GM04504 (cell line): ENCODE measurements around the gene TRAPPC12.
"Not testable (repeated sequence)": the region's sequence is repeated elsewhere in the genome, so short reads cannot be mapped to it uniquely, and the experiment has no call there.

Source experiments
- DNase-seq: peaks from one replicate; pipeline ENCODE4 v3.0.0-alpha.2; 2012; ENCODE audit warnings: low read depth

Gene TRAPPC12

DNA sequence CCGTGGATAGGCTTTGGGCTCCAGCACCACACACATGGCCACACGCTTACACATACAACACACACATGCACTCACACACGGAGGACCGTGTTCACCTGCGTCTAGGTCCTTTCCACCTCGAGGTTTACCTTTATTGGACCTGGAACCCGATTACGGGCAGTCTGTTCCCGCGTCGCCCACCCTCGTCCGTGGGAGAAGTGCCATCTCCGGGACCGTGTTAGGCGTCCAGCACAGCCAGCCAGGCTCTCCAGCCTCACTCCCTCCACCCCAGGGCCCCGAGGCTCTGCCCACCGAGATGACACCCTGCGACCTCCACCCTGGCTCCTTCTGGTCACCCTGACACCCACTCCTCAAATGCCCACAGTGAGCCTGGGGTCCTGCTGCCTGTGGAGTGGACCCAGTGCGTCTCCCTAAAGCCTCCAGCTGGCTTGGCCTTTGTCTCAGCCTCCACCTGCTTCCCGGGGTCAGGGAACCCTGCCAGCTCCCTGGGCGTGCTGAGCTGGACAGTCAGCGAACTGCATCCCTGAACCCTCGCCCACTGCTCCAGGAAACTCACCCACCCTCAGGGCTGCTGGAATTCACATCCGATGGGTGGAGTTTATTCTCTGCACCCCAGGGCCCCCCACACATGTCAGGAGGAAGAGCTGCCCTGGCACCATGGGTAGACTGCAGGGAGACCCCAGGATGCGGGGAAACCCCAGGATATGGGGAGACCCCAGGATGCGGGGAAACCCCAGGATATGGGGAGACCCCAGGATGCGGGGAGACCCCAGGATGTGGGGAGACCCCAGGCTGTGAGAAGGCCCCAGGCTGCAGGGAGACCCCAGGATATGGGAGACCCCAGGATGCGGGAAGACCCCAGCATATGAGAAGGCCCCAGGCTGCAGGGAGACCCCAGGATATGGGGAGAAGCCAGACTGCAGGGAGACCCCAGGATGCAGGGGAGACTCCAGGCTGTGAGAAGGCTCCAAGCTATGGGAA, 106.8 kb downstream of the TRAPPC12 start:
- no peak for DNase-seq

DNA sequence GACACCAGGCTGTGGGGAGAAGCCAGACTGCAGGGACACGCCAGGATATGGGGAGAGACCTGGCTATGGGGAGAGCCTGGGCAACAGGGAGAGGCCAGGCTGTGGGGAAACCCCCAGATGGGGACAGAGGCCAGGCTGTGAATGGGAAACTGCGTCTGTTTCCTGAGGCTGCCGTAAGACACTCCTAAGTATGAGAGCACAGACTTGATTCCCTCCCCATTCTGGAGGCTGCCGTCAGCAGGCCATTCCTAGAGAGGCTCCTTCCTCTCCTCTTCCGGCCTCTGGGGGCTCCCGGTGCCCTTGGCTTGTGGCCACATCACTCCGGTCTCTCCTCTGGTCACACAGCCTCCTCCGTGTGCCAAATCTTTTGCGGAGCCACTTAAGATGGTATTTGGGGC, 107.5 kb downstream of the TRAPPC12 start:
- no peak for DNase-seq

DNA sequence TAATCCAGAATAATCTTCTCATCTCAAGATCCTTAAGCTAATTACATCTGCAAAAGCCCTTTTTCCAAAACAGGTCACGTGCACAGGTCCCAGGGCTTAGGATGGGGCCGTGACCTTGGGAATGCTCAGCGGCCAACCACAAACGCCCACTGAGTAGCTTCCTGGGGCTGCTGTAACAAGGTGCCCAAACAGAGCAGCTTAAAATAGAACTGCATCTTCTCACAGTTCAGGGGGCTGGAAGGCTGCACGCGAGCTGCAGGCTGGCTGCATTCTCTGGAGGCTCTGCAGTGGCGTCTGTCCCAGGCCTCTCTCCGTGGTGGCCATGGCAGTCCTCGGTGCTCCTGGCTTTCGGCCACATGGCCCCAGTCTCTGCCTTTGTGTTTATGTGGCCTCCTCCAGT, 107.9 kb downstream of the TRAPPC12 start:
- DNase-seq = no peak

DNA sequence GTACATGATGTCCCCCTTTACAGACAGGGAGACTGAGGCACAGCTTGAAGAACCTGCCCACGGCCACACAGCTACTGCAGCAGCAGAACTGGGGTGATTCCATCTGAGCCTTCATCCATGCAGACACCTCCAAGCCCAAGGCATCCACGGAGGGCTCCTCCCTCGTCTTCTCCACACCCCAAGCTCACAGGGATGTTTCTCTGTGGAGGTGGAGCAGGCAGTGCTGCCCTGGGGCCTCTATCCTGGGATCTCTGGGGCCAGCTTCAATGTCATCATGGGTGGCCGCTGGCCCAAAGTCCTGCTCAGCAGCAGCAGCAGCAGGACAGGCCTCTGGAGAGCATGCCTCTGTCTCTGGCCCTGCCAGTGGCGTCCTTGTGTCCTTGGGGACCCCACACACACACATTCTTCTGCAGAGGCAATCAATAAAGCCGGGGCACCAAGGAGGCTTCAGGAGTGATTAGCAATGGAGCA, 108.6 kb downstream of the TRAPPC12 start:
- no peak for DNase-seq

DNA sequence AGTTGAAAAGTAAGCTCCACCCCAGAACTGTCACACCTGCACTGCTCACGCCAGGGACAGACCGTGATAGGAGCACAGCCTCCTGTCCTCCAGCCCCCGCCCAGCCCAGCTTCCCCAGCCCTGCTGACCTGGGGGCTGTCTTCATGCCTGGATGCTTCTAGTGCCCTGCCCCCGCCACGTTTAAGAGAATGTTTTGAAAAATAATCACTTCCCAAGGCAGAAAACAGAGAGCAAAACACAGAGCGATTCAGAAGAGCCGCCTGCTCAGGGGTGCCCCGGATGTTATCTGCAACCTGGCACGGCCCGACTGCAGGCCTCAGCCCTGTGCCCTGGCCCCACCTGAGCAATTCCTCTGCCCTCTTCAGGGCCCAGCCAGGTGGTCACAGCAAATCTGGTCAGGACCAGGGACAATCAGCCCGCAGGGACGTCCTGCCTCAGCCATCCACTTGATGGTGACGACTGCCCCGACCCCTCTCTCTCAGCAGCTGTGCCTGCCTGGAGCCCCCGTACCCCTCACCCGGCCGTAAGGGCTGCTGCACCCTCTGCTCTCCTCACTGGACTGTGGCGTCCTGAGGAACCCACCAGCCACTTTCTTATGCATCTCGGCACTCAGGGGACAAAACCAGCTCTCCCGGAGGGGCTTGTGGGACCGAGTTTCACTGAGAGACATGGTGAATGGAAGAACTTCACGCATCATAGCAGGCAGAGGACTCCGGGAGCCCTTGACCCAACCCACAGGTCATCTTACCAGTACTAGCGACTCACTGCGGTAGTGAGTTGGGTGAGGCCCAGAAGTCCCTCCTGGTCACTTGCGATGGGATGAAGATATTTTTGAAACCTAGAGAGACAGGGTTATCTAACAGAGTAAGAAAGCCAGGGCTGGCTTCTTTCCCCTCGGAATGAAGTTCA, 109.6 kb downstream of the TRAPPC12 start:
- no peak for DNase-seq

DNA sequence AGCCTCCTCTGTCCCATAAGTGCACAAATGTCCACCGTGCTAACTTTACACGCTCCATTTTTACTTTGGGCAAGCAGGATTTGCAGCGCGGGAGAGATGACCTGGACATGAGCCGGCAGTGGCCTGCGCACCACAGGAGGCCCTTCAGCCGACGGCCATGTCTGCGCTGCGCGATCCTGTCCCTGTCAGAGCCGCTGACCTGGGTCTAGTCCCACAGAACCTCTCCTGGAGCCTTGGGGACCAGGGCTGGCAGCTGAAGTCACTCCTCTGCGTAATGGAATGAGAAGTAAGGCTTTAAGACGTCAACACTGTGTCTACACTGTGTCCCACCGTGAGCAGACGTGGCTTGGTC, 110.2 kb downstream of the TRAPPC12 start:
- no peak for DNase-seq

DNA sequence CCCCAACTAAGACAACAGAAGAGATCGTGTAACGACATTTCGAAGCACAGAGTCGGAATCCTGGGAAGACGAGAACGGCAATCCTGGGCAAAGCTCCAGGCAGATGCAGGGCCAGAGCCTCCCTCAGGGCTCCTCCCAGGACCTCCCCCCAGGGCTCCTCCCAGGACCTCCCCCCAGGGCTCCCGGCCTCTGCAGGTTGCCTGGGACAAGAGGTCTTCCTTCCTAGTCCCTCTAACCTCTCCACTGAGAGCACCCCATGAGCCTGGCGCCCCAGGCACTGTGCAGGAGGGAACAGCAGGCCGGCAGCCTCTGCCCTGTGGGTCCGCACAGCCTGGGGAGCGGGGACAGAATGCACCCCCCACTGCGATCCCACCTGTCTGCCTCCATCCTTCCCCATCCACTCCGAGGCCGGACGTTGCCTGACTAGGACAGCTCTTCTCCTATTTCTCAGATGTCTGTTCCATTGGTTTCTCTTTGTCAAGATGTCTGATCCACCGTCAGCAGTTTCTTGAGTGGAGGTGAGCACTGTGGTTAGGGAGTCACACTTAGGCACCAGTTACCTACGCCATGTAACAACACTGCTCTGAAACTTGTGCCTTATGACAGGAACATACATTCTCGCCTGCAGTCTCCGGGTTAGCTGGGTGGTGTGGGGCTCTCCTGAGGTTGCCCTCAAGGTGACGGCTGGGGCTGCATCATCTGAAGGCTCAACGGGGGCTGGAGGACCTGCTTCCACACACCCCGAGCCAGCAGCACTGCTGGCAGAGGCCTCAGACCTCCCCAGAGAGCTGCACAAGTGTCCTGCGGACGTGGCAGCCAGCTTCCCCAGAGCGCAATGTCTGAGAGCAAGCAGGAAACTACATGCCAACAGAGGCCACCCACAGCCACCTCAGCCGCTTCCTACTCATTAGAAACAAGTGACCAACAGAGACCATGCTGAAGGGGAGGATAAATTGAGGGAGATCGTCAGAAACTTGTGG, 111.0 kb downstream of the TRAPPC12 start:
- no peak for DNase-seq

DNA sequence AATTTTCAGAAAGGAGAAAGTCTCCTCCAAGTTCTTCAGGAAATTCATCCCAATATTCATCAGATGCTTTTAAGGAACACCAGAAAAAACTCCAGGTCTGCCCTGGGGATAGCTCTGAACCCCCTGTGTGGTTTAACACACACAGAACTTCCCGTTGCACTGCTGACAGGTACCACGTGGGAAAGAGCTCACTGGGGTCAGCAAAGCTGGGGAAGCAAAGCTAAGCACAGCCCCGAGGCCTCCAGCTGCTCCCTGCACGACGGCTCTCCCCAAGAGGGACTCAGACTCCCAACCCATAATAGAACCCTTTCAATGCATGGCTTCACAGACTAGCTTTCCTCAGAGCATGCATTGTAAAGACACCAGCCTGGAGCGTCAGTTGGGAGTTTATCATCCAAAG, 111.8 kb downstream of the TRAPPC12 start:
- no peak for DNase-seq

DNA sequence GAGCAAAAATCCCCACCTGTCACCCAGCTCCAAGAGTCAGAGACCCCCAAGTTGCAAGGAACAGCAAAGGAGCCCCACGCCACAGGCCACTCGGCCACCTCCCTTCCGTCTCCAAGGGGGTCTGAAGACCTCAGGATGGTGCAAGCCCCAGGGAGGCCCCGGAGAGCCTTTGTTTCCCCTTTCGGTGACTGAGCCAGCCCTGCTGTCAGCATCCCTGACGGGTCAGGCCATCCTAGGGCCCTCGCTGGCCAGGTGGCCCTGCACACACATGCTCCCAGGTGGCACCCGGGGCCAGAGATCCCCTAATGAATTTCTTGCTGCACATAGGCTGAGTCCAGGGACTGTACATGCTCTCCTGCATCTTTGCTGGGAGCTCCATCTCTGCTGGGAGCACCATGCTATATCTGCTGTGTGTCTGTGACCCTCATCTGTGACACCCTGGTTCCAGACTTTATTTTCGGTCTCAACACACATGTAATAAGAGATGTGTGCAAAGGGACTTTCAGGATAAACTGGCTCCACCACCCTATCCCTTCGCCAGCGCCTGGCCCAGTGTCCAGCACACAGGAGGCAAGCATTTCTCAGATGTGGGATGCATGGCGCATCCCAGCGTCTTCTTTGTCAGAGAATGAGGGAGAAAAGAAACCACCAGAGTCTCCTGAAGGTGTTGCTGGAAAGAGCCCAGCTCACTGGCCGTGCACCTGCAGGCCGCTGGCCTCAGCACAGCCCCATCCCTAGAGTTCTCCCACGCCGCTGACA, 112.4 kb downstream of the TRAPPC12 start:
- no peak for DNase-seq

DNA sequence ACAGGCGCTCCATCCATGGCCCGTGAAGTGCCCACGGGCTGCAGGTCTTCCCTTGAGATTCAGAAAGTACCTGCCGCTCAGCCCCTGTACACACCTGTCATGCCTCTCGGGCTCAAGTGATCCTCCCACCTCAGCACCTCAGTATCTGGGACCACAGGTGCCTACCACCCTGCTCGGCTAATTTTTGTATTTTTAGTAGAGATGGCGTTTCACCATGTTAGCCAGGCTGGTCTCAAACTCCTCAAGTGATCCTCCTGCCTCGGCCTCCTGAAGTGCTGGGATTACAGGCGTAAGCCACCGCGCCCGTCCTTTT, 112.9 kb downstream of the TRAPPC12 start:
- DNase-seq = not testable (repeated sequence)

DNA sequence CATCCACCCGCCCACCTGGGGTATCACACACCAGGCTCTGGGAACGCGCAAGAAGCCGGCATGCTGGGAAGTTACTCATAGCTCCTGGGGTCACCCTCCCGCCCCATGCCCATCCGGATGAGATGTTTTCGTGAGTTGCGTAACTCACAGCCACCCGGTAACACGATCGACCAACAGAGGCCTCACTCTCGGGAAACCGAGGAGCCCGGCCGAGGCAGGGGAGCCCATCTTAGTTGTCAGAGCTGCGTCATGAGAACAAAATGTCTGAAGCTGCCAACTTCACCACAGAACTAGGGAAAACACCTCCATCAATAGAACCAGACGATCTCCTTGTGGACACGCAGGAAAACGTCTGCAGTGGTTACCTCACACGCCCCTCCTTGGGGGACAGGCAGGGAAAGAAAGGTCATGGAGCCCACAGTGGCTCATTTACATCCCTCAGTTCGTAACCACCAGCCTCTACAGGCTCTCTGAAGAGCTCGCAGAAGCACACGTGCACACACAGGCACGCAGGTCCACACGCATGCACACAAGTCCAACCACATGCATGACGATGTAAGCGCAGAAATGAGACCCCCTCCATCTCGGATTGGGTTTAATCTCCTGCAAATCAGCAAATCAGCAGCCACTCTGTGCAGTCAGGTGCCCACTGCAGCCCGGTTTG, 113.6 kb downstream of the TRAPPC12 start:
- no peak for DNase-seq

DNA sequence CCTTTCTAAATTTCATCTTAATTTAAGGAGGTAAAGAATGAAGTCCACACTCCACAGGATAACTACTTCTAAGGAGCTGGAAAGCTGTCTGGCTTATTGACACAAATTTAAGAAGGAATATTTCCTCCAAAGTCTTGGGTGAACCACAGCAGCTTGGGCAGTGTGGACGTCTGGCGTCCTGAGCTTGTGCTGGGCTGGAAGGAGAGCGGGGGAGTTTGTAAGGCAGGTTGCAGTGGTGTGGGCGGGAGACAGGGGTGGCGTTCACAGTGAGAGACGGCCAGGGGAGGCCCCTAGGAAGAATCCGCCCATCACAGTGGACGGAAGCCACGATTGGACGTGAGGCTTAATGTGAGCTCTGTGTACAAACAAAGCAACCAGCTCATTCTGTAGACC, 114.1 kb downstream of the TRAPPC12 start:
- no peak for DNase-seq

DNA sequence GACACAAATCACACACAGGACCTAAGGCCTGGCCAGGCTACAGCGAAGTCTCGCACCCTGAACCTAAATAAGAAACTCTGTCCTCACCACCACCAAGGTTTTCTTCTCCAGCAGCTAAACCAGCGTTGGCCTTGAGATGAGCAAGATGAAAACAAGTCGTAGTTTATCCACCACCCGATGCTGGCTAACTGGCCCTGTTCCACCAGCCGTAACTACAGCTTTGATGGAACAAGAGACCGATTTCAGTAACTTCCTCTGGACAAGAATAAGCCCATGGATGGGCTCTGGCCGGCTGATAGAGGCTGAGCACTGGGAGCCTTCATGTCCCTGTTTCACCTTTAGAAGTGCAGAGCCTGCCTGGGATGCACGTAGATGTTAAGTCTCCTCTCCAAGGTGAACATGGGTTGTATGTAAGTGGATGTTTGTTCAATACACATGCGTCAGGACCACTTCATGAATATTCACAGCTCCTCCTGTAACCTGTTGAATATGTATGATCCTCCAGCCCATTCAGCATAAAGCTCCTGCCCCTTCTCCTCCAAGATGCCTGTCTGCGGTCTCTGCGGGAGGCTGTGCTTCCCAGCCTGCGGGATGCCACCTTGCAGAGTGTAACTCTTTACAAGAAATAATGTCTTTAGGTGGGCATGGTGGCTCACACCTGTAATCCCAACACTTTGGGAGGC, 115.6 kb downstream of the TRAPPC12 start:
- DNase-seq = no peak

DNA sequence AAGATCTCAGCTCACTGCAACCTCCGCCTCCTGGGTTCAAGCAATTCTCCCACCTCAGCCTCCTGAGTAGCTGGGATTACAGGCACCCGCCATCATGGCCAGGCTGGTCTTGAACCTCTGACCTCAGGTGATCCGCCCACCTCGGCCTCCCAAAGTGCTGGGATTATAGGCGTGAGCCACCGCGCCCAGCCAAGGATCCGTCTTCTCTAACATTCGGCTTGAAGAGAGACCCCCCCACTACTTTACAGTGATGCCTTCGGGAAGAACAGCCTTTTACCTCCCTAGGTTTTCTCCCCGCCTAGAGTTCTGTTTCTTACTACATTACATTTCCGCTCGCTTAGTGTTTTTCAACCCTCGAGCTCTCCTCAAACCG, 117.2 kb downstream of the TRAPPC12 start:
- DNase-seq = not testable (repeated sequence)

DNA sequence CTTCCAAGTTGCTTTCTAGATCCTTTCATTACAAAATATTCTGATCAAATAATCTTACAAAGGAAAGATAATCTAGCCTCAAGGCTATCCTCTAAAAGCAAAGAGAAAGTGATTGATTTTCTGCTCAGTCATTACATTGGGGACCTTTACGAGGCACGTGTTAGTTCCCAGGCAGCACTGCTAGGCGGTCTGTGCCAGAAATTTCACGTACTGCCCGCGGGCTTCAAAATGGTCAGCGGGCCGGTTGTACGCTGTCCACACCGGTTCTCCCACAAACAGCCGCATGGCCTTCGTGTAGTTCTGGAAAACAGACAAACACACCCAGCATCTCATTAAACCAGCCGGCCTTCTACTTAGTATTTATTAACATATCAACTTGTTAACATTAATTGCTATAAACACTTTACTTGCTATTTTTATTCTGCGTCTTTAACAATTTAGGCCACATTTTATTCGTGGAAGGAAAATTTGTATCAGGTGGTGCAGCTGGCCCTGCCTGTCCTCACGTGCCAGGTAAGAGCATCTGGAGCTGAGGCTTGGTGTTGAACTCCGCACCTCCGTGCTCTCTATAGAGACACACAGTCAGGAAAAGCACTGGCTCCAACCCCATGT, 119.4 kb downstream of the TRAPPC12 start:
- DNase-seq = no peak

DNA sequence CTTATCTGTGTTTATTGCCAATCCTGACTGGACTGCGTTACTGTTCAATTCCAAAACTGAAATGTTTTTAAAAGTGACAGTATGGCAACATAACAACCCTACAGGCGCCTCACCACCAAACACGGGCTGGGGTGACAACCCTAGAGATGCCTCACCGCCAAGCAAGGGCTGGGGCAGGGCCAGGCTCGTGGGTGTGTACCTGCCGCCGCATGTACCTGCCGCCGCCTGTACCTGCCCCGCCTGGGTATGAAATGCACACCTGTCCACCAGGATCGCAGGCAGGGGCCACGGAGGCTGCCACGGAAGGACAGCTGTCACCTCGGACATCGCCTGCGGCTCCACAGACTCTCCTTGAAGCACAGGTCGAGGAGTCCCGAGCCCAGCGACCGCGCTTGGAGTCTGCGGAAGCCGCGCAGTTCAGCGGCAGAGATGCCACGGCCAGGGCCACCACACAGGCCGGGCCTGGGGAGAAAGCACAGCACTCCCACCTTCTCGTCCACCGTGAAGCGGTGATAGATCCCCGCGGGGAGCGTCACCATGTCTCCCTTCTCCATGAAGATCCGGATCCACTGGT, 120.9 kb downstream of the TRAPPC12 start:
- DNase-seq = no peak

DNA sequence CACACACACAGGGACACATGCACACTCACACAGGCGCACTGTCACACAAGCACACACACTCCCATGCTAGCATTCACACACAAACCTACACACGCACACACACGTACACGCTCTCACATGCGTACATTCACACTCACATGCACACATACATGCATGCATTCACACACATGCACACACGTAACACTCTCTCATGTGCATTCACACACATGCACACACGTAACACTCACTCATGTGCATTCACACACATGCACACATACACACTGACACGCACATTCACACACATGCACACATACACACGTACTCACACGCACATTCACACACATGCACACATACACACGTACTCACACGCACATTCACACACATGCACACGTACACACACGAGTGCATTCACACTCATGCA, 123.6 kb downstream of the TRAPPC12 start:
- no peak for DNase-seq

DNA sequence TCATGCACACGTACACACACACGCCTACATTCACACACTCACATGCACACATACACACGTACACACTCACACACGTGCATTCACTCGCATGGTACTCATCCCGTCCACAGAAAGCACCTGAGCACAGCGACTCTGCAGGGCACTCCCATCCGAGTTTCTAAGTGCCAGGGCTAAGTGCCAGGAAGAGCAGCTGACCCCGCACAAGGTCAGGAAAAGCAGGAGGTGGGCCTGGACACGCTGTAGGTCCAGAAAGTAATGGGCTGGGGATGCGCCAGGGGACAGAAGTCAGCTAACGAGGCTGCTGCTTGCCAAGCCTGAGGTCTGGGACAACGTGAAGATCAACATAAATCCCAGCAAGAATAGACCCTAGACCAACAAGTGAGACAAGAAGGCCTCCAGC, 124.0 kb downstream of the TRAPPC12 start:
- DNase-seq = no peak

DNA sequence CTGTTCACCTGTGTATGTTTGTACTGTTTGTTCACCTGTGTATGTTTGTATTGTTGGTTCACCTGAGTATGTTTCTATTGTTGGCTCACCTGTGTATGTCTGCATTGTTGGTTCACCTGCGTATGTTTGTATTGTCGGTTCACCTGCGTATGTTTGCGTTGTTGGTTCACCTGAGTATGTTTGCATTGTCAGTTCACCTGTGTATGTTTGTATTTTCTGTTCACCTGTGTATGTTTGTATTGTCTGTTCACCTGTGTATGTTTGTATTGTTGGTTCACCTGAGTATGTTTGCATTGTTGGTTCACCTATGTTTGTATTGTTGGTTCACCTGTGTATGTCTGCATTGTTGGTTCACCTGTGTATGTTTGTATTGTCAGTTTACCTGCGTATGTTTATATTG, 125.2 kb downstream of the TRAPPC12 start:
- no peak for DNase-seq
